GM10266 (cell line): ENCODE results near the gene ARFRP1.

Experiments
- DNase-seq: peaks from one replicate; pipeline ENCODE4 v3.0.0; 2012; ENCODE audit errors: extremely low spot score
- TF ChIP-seq, protein P1 (sequence below): IDR thresholded peaks from 2 replicates; pipeline ENCODE4 v1.5.1; 2012; ENCODE audit warnings: mild to moderate bottlenecking, low read depth; ENCODE audit not compliant: control insufficient read depth, insufficient read depth; ENCODE audit errors: missing control alignments

ARFRP1 gene

DNA sequence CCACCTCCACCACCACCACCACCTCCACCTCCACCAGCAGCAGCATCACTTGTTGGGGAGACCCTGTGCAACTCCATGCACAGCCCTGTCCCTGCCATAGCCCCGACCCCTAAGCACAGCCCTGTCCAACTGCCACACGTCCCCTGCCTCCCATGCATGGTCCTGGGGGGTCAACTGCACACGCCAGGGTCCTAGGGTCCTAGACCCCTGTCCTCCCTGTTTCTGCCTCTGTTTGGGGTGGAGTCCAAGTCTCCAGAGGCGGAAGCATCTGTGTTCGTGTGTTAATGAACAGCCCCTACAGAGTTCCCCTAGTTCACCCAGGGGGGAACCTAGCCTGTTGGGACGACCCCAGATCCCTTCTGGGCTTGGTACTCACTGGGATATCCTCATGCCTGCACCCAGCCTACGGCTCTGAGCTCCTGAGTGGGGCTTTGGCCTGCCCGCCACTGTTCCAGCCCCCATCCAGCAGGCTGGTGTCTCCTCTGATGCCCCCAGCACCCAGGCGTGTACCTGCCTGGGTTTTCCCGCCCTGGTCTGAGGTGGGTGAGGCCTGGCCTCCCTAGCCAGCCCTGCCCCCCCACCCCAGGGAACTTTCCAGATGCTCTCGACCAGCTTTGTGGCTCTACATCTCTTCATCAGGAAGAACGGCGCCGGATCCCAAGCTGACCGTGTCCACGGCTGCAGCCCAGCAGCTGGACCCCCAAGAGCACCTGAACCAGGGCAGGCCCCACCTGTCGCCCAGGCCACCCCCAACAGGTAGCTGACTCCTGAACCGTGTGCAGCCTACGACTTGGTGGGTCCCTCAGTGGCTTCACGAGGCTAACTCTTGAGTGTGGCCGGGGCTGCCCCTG lies 13.8 kb downstream of the ARFRP1 start:
- TF ChIP-seq, protein P1, sequence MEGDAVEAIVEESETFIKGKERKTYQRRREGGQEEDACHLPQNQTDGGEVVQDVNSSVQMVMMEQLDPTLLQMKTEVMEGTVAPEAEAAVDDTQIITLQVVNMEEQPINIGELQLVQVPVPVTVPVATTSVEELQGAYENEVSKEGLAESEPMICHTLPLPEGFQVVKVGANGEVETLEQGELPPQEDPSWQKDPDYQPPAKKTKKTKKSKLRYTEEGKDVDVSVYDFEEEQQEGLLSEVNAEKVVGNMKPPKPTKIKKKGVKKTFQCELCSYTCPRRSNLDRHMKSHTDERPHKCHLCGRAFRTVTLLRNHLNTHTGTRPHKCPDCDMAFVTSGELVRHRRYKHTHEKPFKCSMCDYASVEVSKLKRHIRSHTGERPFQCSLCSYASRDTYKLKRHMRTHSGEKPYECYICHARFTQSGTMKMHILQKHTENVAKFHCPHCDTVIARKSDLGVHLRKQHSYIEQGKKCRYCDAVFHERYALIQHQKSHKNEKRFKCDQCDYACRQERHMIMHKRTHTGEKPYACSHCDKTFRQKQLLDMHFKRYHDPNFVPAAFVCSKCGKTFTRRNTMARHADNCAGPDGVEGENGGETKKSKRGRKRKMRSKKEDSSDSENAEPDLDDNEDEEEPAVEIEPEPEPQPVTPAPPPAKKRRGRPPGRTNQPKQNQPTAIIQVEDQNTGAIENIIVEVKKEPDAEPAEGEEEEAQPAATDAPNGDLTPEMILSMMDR: no peak
- DNase-seq: no peak

DNA sequence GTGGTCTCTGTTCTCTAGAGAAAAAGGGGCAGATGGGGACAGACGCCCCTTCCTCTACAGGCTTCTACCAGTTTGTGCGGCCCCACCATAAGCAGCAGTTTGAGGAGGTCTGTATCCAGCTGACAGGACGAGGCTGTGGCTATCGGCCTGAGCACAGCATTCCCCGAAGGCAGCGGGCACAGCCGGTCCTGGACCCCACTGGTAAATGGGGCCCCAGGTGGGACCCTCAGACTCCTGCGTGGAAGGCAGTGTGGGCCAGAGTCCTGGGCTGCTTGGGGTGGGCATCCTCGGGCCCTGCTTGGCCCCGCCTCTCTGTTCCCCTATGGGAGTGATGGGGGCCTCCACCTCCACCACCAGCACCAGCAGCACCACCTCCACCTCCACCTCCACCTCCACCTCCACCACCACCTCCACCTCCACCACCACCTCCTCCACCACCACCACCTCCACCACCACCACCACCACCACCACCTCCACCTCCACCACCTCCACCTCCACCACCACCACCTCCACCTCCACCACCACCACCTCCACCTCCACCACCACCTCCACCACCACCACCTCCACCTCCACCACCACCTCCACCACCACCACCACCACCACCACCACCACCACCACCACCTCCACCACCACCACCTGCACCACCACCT lies 14.6 kb downstream of the ARFRP1 start:
- DNase-seq: no peak
- TF ChIP-seq, protein P1: no peak

DNA sequence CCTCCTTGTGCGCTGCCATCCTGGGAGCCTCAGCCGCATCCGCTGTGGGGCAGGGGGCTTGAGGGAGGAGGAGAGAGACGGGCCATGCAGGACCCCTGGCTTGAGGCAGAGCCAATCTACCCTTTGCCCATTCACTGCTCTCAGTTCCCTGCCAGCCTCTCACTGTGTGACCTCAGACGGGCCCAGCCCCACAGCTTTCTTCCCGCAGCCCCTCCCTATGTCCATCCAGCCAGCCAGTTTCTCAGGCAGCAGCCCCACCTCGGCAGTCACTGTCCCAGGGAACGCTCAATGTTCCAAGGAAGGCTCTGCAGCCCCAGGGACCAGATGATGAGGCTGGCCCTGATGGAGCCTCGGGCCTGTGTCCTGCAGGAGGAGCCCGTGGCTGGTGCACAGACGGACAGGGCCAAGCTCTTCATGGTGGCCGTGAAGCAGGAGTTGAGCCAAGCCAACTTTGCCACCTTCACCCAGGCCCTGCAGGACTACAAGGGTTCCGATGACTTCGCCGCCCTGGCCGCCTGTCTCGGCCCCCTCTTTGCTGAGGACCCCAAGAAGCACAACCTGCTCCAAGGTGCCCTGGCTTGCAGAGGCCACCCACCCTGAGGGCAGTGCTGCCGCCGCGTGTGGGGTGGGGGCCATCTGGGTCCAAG lies 15.2 kb downstream of the ARFRP1 start:
- TF ChIP-seq, protein P1: no peak
- DNase-seq: no peak

DNA sequence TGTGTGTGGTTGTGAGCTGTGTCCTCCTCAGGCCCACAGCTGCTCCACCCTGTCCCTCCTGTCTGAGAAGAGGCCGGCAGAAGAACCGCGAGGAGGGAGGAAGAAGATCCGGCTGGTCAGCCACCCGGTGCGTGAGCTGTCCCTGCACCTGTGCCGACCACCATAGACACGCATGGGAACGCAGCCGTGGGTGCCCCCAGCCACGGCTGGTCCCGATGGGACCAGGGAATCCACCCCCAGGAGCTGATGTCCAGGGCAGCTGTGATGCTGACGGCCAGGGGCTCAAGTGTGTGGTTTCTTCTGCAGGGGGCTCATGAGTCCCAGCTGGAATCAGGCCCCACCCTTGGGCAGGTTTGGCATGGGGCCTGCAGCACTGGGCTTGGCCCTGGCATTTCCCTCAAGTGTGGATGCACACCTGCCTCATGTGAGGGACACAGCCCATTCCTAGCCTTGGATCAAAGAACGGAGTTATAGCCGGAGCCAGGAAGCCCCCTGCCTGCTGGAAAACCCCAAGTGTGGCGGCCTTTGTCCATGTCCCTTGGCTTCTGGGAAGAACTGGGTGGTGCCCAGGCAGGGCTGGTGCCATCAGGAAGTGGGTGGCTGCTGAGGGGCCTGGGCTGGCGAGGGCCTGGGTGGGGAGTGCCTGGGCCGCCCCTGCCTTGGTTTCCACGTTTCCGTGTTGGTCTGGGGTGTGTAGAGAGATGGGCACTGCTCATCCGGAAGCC lies 15.9 kb downstream of the ARFRP1 start:
- no peak for DNase-seq
- TF ChIP-seq, protein P1: no peak

DNA sequence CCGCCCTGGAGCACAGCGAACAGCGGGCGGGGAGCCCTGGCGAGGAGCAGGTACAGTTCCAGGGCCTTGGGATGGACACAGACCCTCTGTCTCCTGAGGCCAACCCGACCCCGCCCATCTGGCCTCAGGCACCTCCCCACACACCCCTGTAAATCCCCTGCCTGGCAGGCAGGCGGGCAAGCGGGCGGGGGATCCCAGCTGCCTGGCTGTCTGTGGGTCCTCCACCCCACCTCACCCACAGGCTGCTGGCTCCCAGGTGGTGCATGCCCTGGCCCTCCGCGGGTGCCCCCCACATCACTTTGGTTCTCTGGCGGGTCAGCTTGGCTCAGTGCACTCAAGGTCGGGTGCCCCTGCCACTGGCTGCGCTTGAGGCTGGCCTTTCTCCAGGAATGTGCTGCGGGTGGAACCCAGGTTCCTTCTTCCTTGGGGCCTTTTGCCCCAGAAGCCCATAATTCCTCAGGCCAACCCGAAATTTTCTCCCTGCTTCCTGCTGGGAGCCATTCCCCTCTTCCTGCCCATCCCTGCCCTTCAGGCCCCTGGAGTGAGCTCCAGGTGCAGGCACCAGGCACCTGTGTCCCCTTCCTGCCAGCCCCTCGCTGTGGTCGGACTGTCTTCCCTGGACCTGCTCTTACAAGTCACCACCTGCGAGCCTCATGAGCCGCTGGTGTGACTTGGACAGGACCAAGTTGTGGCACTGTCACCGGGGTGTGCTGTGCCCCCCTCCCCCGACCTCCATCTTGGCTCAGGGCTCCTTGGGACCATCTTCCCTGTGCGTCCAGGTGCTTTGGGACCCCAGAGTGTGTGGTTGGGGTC lies 16.7 kb downstream of the ARFRP1 start:
- peak; percentile 54 for DNase-seq
- TF ChIP-seq, protein P1: no peak

DNA sequence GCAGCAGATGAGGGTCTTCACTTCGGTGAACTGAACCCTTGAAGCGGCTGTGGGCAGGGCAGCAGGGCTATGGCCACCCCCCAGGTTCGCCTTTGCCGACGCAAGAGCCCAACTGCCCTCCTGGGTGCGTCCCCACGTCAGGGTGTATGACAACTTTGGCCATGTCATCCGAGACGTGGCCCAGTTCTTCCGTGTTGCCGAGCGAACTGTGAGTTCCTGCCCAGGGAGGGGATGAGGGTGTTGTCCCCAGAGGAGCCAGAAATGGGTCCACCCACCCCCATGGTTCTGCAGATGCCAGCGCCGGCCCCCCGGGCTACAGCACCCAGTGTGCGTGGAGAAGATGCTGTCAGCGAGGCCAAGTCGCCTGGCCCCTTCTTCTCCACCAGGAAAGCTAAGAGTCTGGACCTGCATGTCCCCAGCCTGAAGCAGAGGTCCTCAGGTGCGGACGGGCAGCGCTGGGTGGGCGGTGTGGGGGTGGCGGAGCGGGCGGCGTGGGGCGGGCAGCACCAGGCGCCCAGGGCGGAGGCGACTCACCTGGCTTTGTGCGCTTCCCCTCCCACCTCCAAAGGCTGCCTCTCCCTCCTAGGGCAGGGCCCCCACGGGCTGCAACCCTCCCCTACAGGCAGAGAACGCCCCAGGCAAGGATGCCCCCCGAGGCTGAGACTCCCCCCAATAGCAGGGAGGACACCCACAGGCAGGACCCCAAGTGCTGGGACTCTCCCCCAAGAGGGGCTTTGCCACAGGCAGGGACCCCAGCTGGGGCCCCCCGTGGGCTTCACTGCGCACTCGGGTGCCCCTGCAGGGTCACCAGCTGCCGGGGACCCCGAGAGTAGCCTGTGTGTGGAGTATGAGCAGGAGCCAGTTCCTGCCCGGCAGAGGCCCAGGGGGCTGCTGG lies 17.5 kb downstream of the ARFRP1 start:
- TF ChIP-seq, protein P1: no peak
- DNase-seq: no peak
